OCI-LY1 (cell line): Measurements from ENCODE around the gene GSG1.

Experiments
- H2AFZ ChIP-seq: fragments of 200-600 bp; sonication (generic), shearing (Covaris generic); 2 replicates; pipeline ENCODE4 v1.6.0; 2014; ENCODE audit warnings: antibody characterized with exemption, mild to moderate bottlenecking, low read length
- H3F3A ChIP-seq: fragments of 200-600 bp; sonication (generic), shearing (Covaris generic); 2 replicates; pipeline ENCODE4 v1.6.0; 2014; ENCODE audit warnings: mild to moderate bottlenecking, antibody characterized with exemption, low read length, moderate library complexity; ENCODE audit not compliant: insufficient read depth
- H3K27ac ChIP-seq: fragments of 200-600 bp; sonication (generic); 2 replicates; pipeline ENCODE4 v1.5.1; 2014; ENCODE audit warnings: low read length, mixed run types, mild to moderate bottlenecking, low read depth; ENCODE audit not compliant: poor library complexity, severe bottlenecking
- H3K27me3 ChIP-seq: fragments of 200-600 bp; sonication (generic); 2 replicates; pipeline ENCODE4 v1.6.0; 2014; ENCODE audit warnings: antibody characterized with exemption, mild to moderate bottlenecking, low read length, moderate library complexity; ENCODE audit not compliant: insufficient read depth
- H3K36me3 ChIP-seq: fragments of 200-600 bp; sonication (generic); 2 replicates; pipeline ENCODE4 v1.6.1; 2014; ENCODE audit warnings: mild to moderate bottlenecking, antibody characterized with exemption, low read length, moderate library complexity, mixed read lengths; ENCODE audit not compliant: insufficient read depth
- H3K4me1 ChIP-seq: fragments of 200-600 bp; sonication (generic); 2 replicates; pipeline ENCODE4 v1.5.1; 2014; ENCODE audit warnings: mild to moderate bottlenecking, low read length, moderate library complexity; ENCODE audit not compliant: insufficient read depth, severe bottlenecking
- H3K4me2 ChIP-seq: fragments of 200-600 bp; sonication (generic), shearing (Covaris generic); 2 replicates; pipeline ENCODE4 v1.6.1; 2014; ENCODE audit warnings: low read length
- H3K4me3 ChIP-seq: fragments of 200-600 bp; sonication (generic); 2 replicates; pipeline ENCODE4 v1.5.1; 2014; ENCODE audit warnings: low read length, low read depth, mild to moderate bottlenecking, mixed read lengths; ENCODE audit not compliant: poor library complexity, severe bottlenecking
- H3K79me2 ChIP-seq: fragments of 200-600 bp; shearing (Covaris generic); 2 replicates; pipeline ENCODE4 v1.6.1; 2016; ENCODE audit warnings: mixed run types, low read length, mixed read lengths; ENCODE audit not compliant: insufficient read depth
- H3K9ac ChIP-seq: fragments of 200-600 bp; sonication (generic), shearing (Covaris generic); 2 replicates; pipeline ENCODE4 v1.6.1; 2014; ENCODE audit warnings: mild to moderate bottlenecking, low read length, mixed read lengths
- H3K9me2 ChIP-seq: fragments of 200-600 bp; sonication (generic), shearing (Covaris generic); 2 replicates; pipeline ENCODE4 v1.6.1; 2014; ENCODE audit warnings: low read depth, mild to moderate bottlenecking, low read length, mixed read lengths
- H3K9me3 ChIP-seq: fragments of 200-600 bp; shearing (Covaris generic); 2 replicates; pipeline ENCODE4 v1.6.1; 2014; ENCODE audit warnings: low read length, mixed read lengths
- H4K20me1 ChIP-seq: fragments of 200-600 bp; sonication (generic), shearing (Covaris generic); 2 replicates; pipeline ENCODE4 v1.6.0; 2016; ENCODE audit warnings: mild to moderate bottlenecking, low read length; ENCODE audit not compliant: insufficient read depth
- EZH2 ChIP-seq: fragments of 200-600 bp; sonication (generic), shearing (Covaris generic); IDR thresholded peaks from 2 replicates; pipeline ENCODE4 v1.8.0; 2017; ENCODE audit warnings: borderline replicate concordance, mixed run types, mild to moderate bottlenecking, antibody characterized with exemption, low read length, moderate library complexity, mixed read lengths
- TF ChIP-seq, protein P1 (sequence below): fragments of 200-600 bp; sonication (generic), shearing (Covaris generic); IDR thresholded peaks from 2 replicates; pipeline ENCODE4 v1.5.1; 2017; ENCODE audit warnings: mild to moderate bottlenecking, antibody characterized with exemption, low read length, moderate library complexity, mixed read lengths

GSG1 gene

DNA sequence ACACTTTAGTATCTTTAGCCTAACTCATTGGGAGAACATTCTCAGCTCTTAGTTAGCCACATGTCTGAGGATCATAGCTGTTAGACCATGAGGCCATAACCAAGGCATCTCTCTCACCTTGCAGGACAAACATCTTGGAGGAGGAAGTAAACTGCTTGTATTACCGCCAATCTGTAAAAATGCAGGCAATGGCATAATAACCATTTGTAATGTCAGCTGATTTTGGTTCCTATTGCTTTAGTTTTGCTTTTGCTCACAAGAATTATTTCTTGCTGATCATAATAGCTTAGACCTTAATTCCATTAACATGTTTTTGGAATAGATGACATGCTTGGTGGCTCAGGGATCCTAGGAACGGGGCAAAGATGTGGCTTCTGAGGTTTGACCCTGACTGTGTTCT lies 16.4 kb upstream of the GSG1 start:
- Histone ChIP-seq H3K9me3 (no peaks in the 10 kb centered on the region), H3K9ac (no peak overlapping the region), H3F3A (no peaks in the 10 kb centered on the region), H3K79me2 (no peaks in the 10 kb centered on the region), H3K4me2 (no peak overlapping the region), H3K9me2 (no peaks in the 10 kb centered on the region), H3K4me1 (no peaks in the 10 kb centered on the region), H4K20me1 (no peaks in the 10 kb centered on the region), H2AFZ (no peak overlapping the region), H3K4me3 (no peak overlapping the region), H3K27ac (no peak overlapping the region), H3K36me3 (no peaks in the 10 kb centered on the region), H3K27me3 (no peaks in the 10 kb centered on the region)
- no peak for TF ChIP-seq EZH2
- TF ChIP-seq, protein P1, sequence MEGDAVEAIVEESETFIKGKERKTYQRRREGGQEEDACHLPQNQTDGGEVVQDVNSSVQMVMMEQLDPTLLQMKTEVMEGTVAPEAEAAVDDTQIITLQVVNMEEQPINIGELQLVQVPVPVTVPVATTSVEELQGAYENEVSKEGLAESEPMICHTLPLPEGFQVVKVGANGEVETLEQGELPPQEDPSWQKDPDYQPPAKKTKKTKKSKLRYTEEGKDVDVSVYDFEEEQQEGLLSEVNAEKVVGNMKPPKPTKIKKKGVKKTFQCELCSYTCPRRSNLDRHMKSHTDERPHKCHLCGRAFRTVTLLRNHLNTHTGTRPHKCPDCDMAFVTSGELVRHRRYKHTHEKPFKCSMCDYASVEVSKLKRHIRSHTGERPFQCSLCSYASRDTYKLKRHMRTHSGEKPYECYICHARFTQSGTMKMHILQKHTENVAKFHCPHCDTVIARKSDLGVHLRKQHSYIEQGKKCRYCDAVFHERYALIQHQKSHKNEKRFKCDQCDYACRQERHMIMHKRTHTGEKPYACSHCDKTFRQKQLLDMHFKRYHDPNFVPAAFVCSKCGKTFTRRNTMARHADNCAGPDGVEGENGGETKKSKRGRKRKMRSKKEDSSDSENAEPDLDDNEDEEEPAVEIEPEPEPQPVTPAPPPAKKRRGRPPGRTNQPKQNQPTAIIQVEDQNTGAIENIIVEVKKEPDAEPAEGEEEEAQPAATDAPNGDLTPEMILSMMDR = no peak

DNA sequence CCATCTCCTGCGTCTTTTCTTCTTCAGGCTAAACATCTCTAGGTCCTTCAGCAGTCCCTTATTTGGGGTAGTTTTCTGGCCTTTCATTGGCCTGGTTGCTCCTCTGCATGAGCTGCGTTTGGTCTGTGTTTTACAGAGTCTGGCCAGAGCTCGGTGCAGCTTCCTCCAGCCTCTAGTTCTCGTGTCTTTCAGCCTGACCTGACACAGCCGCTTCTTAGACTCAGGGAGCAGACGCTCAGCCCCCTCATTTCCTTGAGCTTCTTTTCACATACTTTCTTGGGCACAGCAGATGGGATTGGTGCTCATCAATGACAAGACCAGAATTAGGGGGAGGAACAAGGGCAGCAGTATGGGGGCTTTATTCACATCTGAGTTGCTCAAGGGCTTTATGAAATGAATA lies 13.6 kb upstream of the GSG1 start:
- Histone ChIP-seq H3K4me1 (no peaks in the 10 kb centered on the region), H3K4me3 (no peak overlapping the region), H3K27ac (no peak overlapping the region), H3K9me3 (no peaks in the 10 kb centered on the region), H3K36me3 (no peaks in the 10 kb centered on the region), H3K4me2 (no peak overlapping the region), H3K9ac (no peak overlapping the region), H3K9me2 (no peaks in the 10 kb centered on the region), H3K79me2 (no peaks in the 10 kb centered on the region), H2AFZ (no peak overlapping the region), H3K27me3 (no peaks in the 10 kb centered on the region), H3F3A (no peaks in the 10 kb centered on the region), H4K20me1 (no peaks in the 10 kb centered on the region)
- TF ChIP-seq EZH2 = no peak
- TF ChIP-seq, protein P1 = no peak

DNA sequence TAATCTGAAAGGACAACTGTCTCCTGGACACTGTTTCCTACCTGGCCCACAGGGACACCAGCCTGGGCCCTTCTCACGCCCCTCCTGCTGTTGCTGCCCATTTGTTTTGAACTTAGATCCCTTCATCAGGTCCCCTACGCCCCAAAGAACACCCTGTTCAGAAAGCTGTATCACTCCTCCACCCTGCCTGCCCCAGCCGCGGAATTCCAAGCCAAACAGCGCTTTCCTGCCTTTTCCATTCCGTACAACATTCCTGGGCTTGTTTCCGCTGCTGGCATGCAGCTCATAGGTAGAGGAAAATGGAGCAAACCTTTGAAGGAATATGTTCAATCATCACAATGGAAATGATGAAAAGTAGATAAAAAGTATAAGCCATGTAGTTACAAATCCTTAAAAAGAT lies 12.8 kb upstream of the GSG1 start:
- Histone ChIP-seq H3K36me3 (no peaks in the 10 kb centered on the region), H3K9me2 (no peaks in the 10 kb centered on the region), H2AFZ (no peak overlapping the region), H3K4me1 (no peaks in the 10 kb centered on the region), H3K9ac (no peak overlapping the region), H3F3A (no peaks in the 10 kb centered on the region), H4K20me1 (no peaks in the 10 kb centered on the region), H3K79me2 (no peaks in the 10 kb centered on the region), H3K27ac (no peak overlapping the region), H3K4me2 (no peak overlapping the region), H3K9me3 (no peaks in the 10 kb centered on the region), H3K27me3 (no peaks in the 10 kb centered on the region), H3K4me3 (no peak overlapping the region)
- TF ChIP-seq EZH2 = no peak
- TF ChIP-seq, protein P1 = no peak
